GM18508 (cell line): ENCODE measurements around the gene KCTD2.
"Not testable (repeated sequence)": the region's sequence is repeated elsewhere in the genome, so short reads cannot be mapped to it uniquely, and the experiment has no call there.

Source experiments
- ATAC-seq: cut with Tn5 transposase; IDR thresholded peaks from one replicate; pipeline ENCODE4 v1.9.1; 2021; ENCODE audit warnings: moderate number of reproducible peaks; ENCODE audit not compliant: insufficient read depth, unreplicated experiment

KCTD2 gene

GRCh38 chr17:75019146-75019545 lies 27.9 kb upstream of the KCTD2 start:
- ATAC-seq, result no peak

GRCh38 chr17:75019710-75020109 lies 27.3 kb upstream of the KCTD2 start:
- ATAC-seq, result no peak

- no peak for ATAC-seq
These were observed 26.5 kb upstream of the KCTD2 start for GRCh38 chr17:75020331-75021110.

GRCh38 chr17:75024686-75025397 lies 22.2 kb upstream of the KCTD2 start:
- ATAC-seq, result no peak

- not testable (repeated sequence) for ATAC-seq
These were observed 21.7 kb upstream of the KCTD2 start for GRCh38 chr17:75025398-75025734.

GRCh38 chr17:75026650-75027049 lies 20.4 kb upstream of the KCTD2 start:
- ATAC-seq, result not testable (repeated sequence)

- ATAC-seq, result no peak
These were observed 16.9 kb upstream of the KCTD2 start for GRCh38 chr17:75030161-75030560.

- no peak for ATAC-seq
These were observed 14.9 kb upstream of the KCTD2 start for GRCh38 chr17:75031972-75032719.

GRCh38 chr17:75032720-75033280 lies 14.2 kb upstream of the KCTD2 start:
- ATAC-seq, result no peak

GRCh38 chr17:75033346-75034235 lies 13.4 kb upstream of the KCTD2 start:
- no peak for ATAC-seq

- no peak for ATAC-seq
These were observed 12.7 kb upstream of the KCTD2 start for GRCh38 chr17:75034236-75034908.

- no peak for ATAC-seq
These were observed 10.3 kb upstream of the KCTD2 start for GRCh38 chr17:75036643-75037268.

- no peak for ATAC-seq
These were observed 7.8 kb upstream of the KCTD2 start for GRCh38 chr17:75039238-75039637.

GRCh38 chr17:75041656-75042280 lies 5.3 kb upstream of the KCTD2 start:
- no peak for ATAC-seq

- not testable (repeated sequence) for ATAC-seq
These were observed 3.2 kb upstream of the KCTD2 start for GRCh38 chr17:75043789-75044188.

GRCh38 chr17:75044716-75045115 lies 2.3 kb upstream of the KCTD2 start:
- no peak for ATAC-seq

- not testable (repeated sequence) for ATAC-seq
These were observed 1.0 kb upstream of the KCTD2 start for GRCh38 chr17:75045946-75046406.

GRCh38 chr17:75047398-75048098 lies 523 bp downstream of the KCTD2 start:
- no peak for ATAC-seq
